Measurements from ENCODE around the gene CLEC4M.

- no peak for TF ChIP-seq CTCF (IDR thresholded peaks at IDR 0.05)
- no peak for TF ChIP-seq POLR2A (IDR thresholded peaks at IDR 0.05)
These were observed 25.0 kb upstream of the CLEC4M start for GRCh38 chr19:7738023-7738422.
